ENCODE measurements around the gene PSKH1. TPM values are rescaled to one million over a fixed set of nuclear protein-coding genes. Genes with fewer than 3 reads are reported as not detected.

Gene PSKH1
- total RNA-seq, 2 donors from 2014 or later, result 16.1 to 16.2 TPM

GRCh38 chr16:67883872-67884261 lies 9.2 kb upstream of the PSKH1 start:
- DNase-seq (peak; percentile 78 to 85), ATAC-seq (replicated peaks in 1 of 2) (peak; percentile 80 to 81)
- H3K9me3 Mint-ChIP-seq, result no peaks in the 10 kb centered on the region
- peaks cover 6 to 10% of the 10 kb centered on the region in 2 donors for H3K36me3 Mint-ChIP-seq (ENCODE audit: insufficient read depth in 2 of 2)
- H3K4me3 Mint-ChIP-seq, result no peak overlapping the region
- H3K27me3 Mint-ChIP-seq (ENCODE audit: low read depth), result no peaks in the 10 kb centered on the region
- peaks cover 5% of the 10 kb centered on the region for H3K4me1 Mint-ChIP-seq (ENCODE audit: low read depth)
- no peak overlapping the region for H3K27ac Mint-ChIP-seq

GRCh38 chr16:67884684-67885083 lies 8.4 kb upstream of the PSKH1 start, which contains the start of gene NRN1L:
NRN1L (plus strand) TSS chr16:67884885; CDS start chr16:67884904, 19 bp downstream.
- peaks cover 6 to 7% of the 10 kb centered on the region in 2 donors for H3K36me3 Mint-ChIP-seq (ENCODE audit: insufficient read depth in 2 of 2)
- DNase-seq (no peak), ATAC-seq (replicated peaks in 1 of 2) (no peak)
- no peaks in the 10 kb centered on the region for H3K27me3 Mint-ChIP-seq (ENCODE audit: low read depth)
- no peak within 1 kb of the TSS for H3K27ac Mint-ChIP-seq
- peaks cover 5% of the 10 kb centered on the region for H3K4me1 Mint-ChIP-seq (ENCODE audit: low read depth)
- H3K4me3 Mint-ChIP-seq, result no peak within 1 kb of the TSS
- no peaks in the 10 kb centered on the region for H3K9me3 Mint-ChIP-seq

- Mint-ChIP-seq H3K4me1 (ENCODE audit: low read depth) (peaks cover 5% of the 10 kb centered on the region), H3K36me3 (ENCODE audit: insufficient read depth in 2 of 2) (peaks cover 3 to 5% of the 10 kb centered on the region in 2 donors), H3K4me3 (no peak overlapping the region), H3K27me3 (ENCODE audit: low read depth) (no peaks in the 10 kb centered on the region), H3K9me3 (no peaks in the 10 kb centered on the region), H3K27ac (no peak overlapping the region)
- DNase-seq, result no peak
- ATAC-seq (replicated peaks in 1 of 2), result no peak
Observed at GRCh38 chr16:67885545-67885944, 7.5 kb upstream of the PSKH1 start.

GRCh38 chr16:67885976-67886375 lies 7.1 kb upstream of the PSKH1 start:
- Mint-ChIP-seq H3K4me3 (no peak overlapping the region), H3K9me3 (no peaks in the 10 kb centered on the region), H3K27ac (no peak overlapping the region), H3K36me3 (ENCODE audit: insufficient read depth in 2 of 2) (peaks cover 3 to 5% of the 10 kb centered on the region in 2 donors), H3K27me3 (ENCODE audit: low read depth) (no peaks in the 10 kb centered on the region), H3K4me1 (ENCODE audit: low read depth) (peaks cover 5% of the 10 kb centered on the region)
- DNase-seq (no peak), ATAC-seq (replicated peaks in 1 of 2) (no peak)

GRCh38 chr16:67886387-67886786 lies 6.7 kb upstream of the PSKH1 start:
- no peak for DNase-seq
- Mint-ChIP-seq H3K27ac (peak overlapping the region; percentile 31), H3K27me3 (ENCODE audit: low read depth) (no peaks in the 10 kb centered on the region), H3K4me1 (ENCODE audit: low read depth) (peaks cover 5% of the 10 kb centered on the region), H3K9me3 (no peaks in the 10 kb centered on the region), H3K4me3 (no peak overlapping the region), H3K36me3 (ENCODE audit: insufficient read depth in 2 of 2) (peaks cover 2 to 5% of the 10 kb centered on the region in 2 donors)
- no peak for ATAC-seq (replicated peaks in 1 of 2)

GRCh38 chr16:67888331-67888730 lies 4.7 kb upstream of the PSKH1 start:
- H3K4me3 Mint-ChIP-seq, result no peak overlapping the region
- H3K9me3 Mint-ChIP-seq, result no peaks in the 10 kb centered on the region
- ATAC-seq (replicated peaks in 1 of 2), result no peak
- no peaks in the 10 kb centered on the region for H3K27me3 Mint-ChIP-seq (ENCODE audit: low read depth)
- no peak overlapping the region for H3K27ac Mint-ChIP-seq
- peaks cover under 1 to 5% of the 10 kb centered on the region in 2 donors for H3K36me3 Mint-ChIP-seq (ENCODE audit: insufficient read depth in 2 of 2)
- peaks cover 14% of the 10 kb centered on the region for H3K4me1 Mint-ChIP-seq (ENCODE audit: low read depth)
- no peak for DNase-seq

- no peak for ATAC-seq (replicated peaks in 1 of 2)
- H3K27ac Mint-ChIP-seq, result peak overlapping the region; percentile 40
- H3K27me3 Mint-ChIP-seq (ENCODE audit: low read depth), result no peaks in the 10 kb centered on the region
- no peak for DNase-seq
- H3K4me1 Mint-ChIP-seq (ENCODE audit: low read depth), result peaks cover 41% of the 10 kb centered on the region
- H3K9me3 Mint-ChIP-seq, result no peaks in the 10 kb centered on the region
- H3K36me3 Mint-ChIP-seq (ENCODE audit: insufficient read depth in 2 of 2), result peaks cover 2 to 3% of the 10 kb centered on the region in 2 donors
- H3K4me3 Mint-ChIP-seq, result peak overlapping the region; percentile 75 to 98
Observed at GRCh38 chr16:67892375-67892774, 679 bp upstream of the PSKH1 start.

- Mint-ChIP-seq H3K9me3 (no peaks in the 10 kb centered on the region), H3K4me3 (peak overlapping the region; percentile 98), H3K27me3 (ENCODE audit: low read depth) (no peaks in the 10 kb centered on the region), H3K27ac (peak overlapping the region; percentile 98), H3K36me3 (ENCODE audit: insufficient read depth in 2 of 2) (peaks cover 3 to 4% of the 10 kb centered on the region in 2 donors), H3K4me1 (ENCODE audit: low read depth) (peaks cover 48% of the 10 kb centered on the region)
- ATAC-seq (replicated peaks in 1 of 2) (no peak), DNase-seq (peak in 1 of 2 donors; percentile 28)
Observed at GRCh38 chr16:67893743-67894399, 817 bp downstream of the PSKH1 start.

- Mint-ChIP-seq H3K27ac (no peak overlapping the region), H3K9me3 (no peaks in the 10 kb centered on the region), H3K36me3 (ENCODE audit: insufficient read depth in 2 of 2) (peaks cover 3 to 4% of the 10 kb centered on the region in 2 donors), H3K4me1 (ENCODE audit: low read depth) (peaks cover 46% of the 10 kb centered on the region), H3K4me3 (no peak overlapping the region), H3K27me3 (ENCODE audit: low read depth) (no peaks in the 10 kb centered on the region)
- no peak for ATAC-seq (replicated peaks in 1 of 2)
- no peak for DNase-seq
Observed at GRCh38 chr16:67897231-67897630, 4.2 kb downstream of the PSKH1 start.

- Mint-ChIP-seq H3K4me3 (no peak overlapping the region), H3K9me3 (no peaks in the 10 kb centered on the region), H3K27ac (no peak overlapping the region), H3K27me3 (ENCODE audit: low read depth) (no peaks in the 10 kb centered on the region), H3K36me3 (ENCODE audit: insufficient read depth in 2 of 2) (peaks cover 0 to 4% of the 10 kb centered on the region in 2 donors), H3K4me1 (ENCODE audit: low read depth) (peaks cover 11% of the 10 kb centered on the region)
- DNase-seq (no peak), ATAC-seq (replicated peaks in 1 of 2) (no peak)
Observed at GRCh38 chr16:67901734-67902133, 8.7 kb downstream of the PSKH1 start.

GRCh38 chr16:67902831-67903230 lies 9.8 kb downstream of the PSKH1 start:
- Mint-ChIP-seq H3K27me3 (ENCODE audit: low read depth) (no peaks in the 10 kb centered on the region), H3K4me1 (ENCODE audit: low read depth) (peaks cover 9% of the 10 kb centered on the region), H3K4me3 (no peak overlapping the region), H3K9me3 (no peaks in the 10 kb centered on the region), H3K36me3 (ENCODE audit: insufficient read depth in 2 of 2) (peaks cover 0 to 4% of the 10 kb centered on the region in 2 donors), H3K27ac (no peak overlapping the region)
- ATAC-seq (replicated peaks in 1 of 2) (no peak), DNase-seq (no peak)

GRCh38 chr16:67907397-67908180 lies 14.5 kb downstream of the PSKH1 start:
- peaks cover 29% of the 10 kb centered on the region for H3K4me1 Mint-ChIP-seq (ENCODE audit: low read depth)
- no peak overlapping the region for H3K4me3 Mint-ChIP-seq
- peak overlapping the region; percentile 23 for H3K27ac Mint-ChIP-seq
- no peak for DNase-seq
- ATAC-seq (replicated peaks in 1 of 2), result no peak
- H3K36me3 Mint-ChIP-seq (ENCODE audit: insufficient read depth in 2 of 2), result peaks cover 0 to 2% of the 10 kb centered on the region in 2 donors
- H3K27me3 Mint-ChIP-seq (ENCODE audit: low read depth), result no peaks in the 10 kb centered on the region
- H3K9me3 Mint-ChIP-seq, result no peaks in the 10 kb centered on the region

- no peak for ATAC-seq (replicated peaks in 1 of 2)
- peak overlapping the region in 1 of 2 donors; percentile 36 for H3K4me3 Mint-ChIP-seq
- DNase-seq, result no peak
- no peaks in the 10 kb centered on the region for H3K9me3 Mint-ChIP-seq
- H3K36me3 Mint-ChIP-seq (ENCODE audit: insufficient read depth in 2 of 2), result no peaks in the 10 kb centered on the region
- H3K27ac Mint-ChIP-seq, result peak overlapping the region; percentile 0
- H3K27me3 Mint-ChIP-seq (ENCODE audit: low read depth), result no peaks in the 10 kb centered on the region
- peaks cover 29% of the 10 kb centered on the region for H3K4me1 Mint-ChIP-seq (ENCODE audit: low read depth)
Observed at GRCh38 chr16:67909056-67909742, 16.1 kb downstream of the PSKH1 start.
